ENCODE results near the gene ACSM3.

Gene ACSM3

GRCh38 chr16:20806168-20807050, 42.6 kb downstream of the ACSM3 start, which contains the start of the genes ERI2 and REXO5:
Gene ERI2 (minus strand): TSS chr16:20806472. CDS start chr16:20806430, 42 bp downstream.
Gene REXO5 (plus strand): TSS chr16:20806527. CDS start chr16:20806954, 427 bp downstream.
- peak; percentile 91 for DNase-seq

GRCh38 chr16:20807862-20808261, 44.0 kb downstream of the ACSM3 start:
- no peak for DNase-seq

DNA sequence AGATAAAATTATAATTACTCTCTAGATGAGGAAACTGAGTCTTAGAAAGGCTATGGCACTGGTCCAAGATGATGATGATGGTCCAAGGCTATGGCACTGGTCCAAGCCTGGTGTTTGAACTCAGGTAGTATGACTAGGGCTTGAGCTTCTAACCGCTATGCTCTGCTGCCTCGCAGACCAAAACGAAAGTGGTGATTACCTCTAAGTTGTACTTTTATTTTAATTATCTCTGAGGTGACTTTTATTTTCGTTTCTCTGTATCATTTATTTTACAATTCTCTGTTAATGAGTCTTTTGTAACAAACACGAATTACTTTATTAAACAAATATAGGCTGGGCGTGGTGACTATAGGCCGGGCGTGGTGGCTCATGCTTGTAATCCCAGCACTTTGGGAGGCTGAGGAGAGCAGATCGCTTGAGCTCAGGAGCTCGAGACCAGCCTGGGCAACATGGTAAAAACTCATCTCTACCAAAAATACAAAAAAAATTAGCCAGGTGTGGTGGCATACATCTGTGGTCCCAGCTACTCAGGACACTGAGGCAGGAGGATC, 48.1 kb downstream of the ACSM3 start:
- no peak for DNase-seq

- no peak for DNase-seq
Measured at GRCh38 chr16:20812510-20812909, 48.7 kb downstream of the ACSM3 start.

- no peak for DNase-seq
Measured at GRCh38 chr16:20814784-20815183, 51.0 kb downstream of the ACSM3 start.

- no peak for DNase-seq
Measured at GRCh38 chr16:20818929-20819585, 55.2 kb downstream of the ACSM3 start.

DNA sequence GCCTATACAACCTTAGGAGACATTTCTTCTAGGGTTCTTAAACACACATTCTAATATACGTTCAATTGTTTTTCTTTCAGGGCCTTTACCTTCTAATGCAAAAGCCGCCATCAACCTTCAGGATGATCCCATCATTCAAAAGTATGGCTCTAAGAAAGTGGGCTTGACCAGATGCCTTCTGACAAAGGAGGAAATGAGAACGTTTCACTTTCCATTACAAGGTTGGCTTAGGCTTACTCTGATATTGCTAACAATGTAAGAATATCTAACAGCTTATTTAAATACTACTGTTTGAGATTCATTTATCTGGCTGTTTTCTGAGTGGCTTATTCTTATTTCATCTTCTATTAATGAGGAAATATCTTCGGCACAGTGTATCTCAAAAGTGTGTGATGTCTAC, 57.9 kb downstream of the ACSM3 start:
- peak; percentile 19 for DNase-seq

DNA sequence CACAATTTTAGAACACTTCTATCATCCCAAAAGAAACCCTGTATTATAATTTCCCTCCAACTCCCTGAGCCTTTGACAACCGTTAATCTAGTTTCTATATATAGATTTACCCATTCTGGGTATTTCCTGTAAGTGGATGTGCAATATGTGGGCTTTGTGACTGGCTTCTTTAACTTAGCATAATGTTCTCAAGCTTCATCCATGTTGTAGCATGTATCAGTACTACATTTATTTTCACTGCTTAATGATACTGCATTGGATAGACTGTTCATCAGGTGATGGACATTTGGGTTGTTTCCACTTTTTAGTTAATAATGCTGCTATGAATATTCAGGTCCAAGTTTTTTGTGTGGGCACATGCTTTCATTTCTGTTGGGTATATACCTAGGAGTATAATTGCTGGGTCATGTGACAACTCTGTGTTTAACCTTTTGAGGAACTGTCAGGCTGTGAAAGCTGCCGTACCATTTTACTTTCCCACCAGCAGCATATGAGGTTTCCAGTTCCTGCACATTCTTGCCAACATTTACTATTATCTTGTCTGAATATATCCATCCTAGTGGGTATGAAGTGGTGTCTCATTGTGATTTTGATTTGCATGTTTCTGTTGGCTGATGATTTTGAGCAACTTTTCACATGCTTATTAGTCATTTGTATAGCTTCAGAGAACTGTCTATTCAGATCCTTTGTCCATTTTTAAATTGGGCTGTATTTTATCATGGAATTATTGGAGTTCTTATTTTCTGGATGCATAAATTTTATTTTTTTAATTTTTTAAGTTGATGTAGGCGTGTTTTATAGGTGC, 58.9 kb downstream of the ACSM3 start:
- peak; percentile 56 for DNase-seq

GRCh38 chr16:20826039-20826566, 62.3 kb downstream of the ACSM3 start:
- DNase-seq: no peak

DNA sequence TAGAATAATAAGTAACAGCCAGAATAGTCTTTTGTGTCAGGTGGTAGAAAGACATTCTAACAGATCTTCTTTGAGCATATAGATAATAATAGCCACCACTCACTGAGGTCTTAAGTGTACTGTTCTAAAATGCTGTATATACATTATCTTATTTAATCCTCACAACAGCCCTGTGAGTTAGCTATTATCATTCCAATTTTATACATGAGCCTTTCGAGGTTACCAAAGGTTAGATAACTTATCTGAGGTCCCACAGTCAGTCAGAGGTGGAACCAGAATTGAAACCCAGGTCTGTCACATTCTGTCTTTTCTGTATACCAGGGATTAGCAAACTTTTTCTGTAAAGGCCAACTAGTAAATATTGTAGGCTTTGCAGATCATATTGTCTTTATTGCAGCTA, 65.7 kb downstream of the ACSM3 start:
- no peak for DNase-seq

- DNase-seq: no peak
Measured at GRCh38 chr16:20830372-20830771, 66.6 kb downstream of the ACSM3 start.

DNA sequence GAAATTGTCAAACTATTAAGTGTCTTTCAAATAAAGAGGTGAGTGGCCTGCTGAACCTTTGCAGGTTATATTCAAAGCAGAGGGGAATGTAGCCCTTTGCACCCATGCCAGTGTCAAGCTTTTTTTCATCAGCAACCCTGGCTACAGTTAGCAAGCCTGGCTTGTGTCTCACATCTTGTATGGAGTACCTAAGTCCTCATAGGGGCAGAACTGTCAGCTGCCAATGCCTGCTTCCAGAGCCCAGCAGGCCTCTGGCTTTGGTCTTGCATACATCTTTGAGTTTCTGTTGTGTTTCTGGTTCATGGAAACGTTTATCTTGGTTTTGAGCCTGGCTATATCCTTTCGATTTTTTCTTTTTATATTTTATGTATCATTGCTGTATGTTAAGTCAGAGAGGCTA, 69.3 kb downstream of the ACSM3 start:
- DNase-seq: no peak

GRCh38 chr16:20838240-20838639, 74.4 kb downstream of the ACSM3 start:
- DNase-seq: peak; percentile 31

DNA sequence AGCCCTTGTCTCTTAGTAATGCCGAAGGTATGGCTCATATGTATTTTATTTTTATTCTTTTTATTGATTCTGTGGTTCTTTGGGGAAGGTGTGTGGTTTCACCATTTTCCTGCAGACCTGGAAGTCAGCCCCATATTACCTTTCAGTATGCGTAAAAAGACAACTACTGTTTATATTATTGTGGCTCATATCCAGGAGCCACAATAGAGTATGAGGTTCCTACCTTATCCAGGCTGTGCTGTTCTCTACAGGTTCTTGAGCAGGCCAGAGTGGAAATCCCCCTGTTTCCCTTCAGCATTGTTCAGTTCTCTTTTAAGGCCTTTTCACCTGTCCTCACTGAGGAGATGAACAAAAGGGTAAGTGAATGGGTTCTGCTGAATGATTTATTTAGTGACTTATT, 75.7 kb downstream of the ACSM3 start:
- DNase-seq: no peak

GRCh38 chr16:20844054-20844453, 80.2 kb downstream of the ACSM3 start:
- no peak for DNase-seq

GRCh38 chr16:20844588-20844987, 80.8 kb downstream of the ACSM3 start:
- DNase-seq: no peak

GRCh38 chr16:20846030-20846429, 82.2 kb downstream of the ACSM3 start:
- no peak for DNase-seq

GRCh38 chr16:20846551-20846950, 82.7 kb downstream of the ACSM3 start:
- no peak for DNase-seq

Measured in inflammatory macrophage treated with lipopolysaccharide for 4 hours (primary cell).